ENCODE results near the gene USP33.
"Not testable (repeated sequence)": the region's sequence is repeated elsewhere in the genome, so short reads cannot be mapped to it uniquely, and the experiment has no call there.

USP33 gene

GRCh38 chr1:77673030-77673429, 86.6 kb downstream of the USP33 start:
- DNase-seq, result no peak

- DNase-seq, result no peak
These were observed 87.3 kb downstream of the USP33 start for GRCh38 chr1:77672374-77672773.

GRCh38 chr1:77671836-77672235, 87.8 kb downstream of the USP33 start:
- peak in 1 of 51 donors; percentile 5 for DNase-seq

GRCh38 chr1:77670330-77670729, 89.3 kb downstream of the USP33 start:
- DNase-seq, result no peak

GRCh38 chr1:77668924-77669449, 90.7 kb downstream of the USP33 start:
- no peak for DNase-seq

GRCh38 chr1:77664939-77665516, 94.6 kb downstream of the USP33 start:
- DNase-seq, result no peak

GRCh38 chr1:77661696-77662095, 98.0 kb downstream of the USP33 start:
- DNase-seq, result no peak

GRCh38 chr1:77659879-77660593, 99.6 kb downstream of the USP33 start:
- DNase-seq, result no peak

- no peak for DNase-seq
These were observed 101.4 kb downstream of the USP33 start for GRCh38 chr1:77658271-77658670.

- no peak for DNase-seq
These were observed 104.1 kb downstream of the USP33 start for GRCh38 chr1:77655431-77655974.

GRCh38 chr1:77652970-77653516, 106.6 kb downstream of the USP33 start:
- DNase-seq, result no peak

- DNase-seq, result no peak
These were observed 107.4 kb downstream of the USP33 start for GRCh38 chr1:77652268-77652667.

- no peak for DNase-seq
These were observed 110.5 kb downstream of the USP33 start for GRCh38 chr1:77649127-77649526.

- not testable (repeated sequence) for DNase-seq
These were observed 113.4 kb downstream of the USP33 start for GRCh38 chr1:77646224-77646623.
